Neural crest cell (in vitro differentiated cells): ENCODE measurements around the gene ENTPD1. TPM values are rescaled to one million over a fixed set of nuclear protein-coding genes. Genes with fewer than 3 reads are reported as not detected.

Experiments used
- DNase-seq: peaks from one replicate; pipeline ENCODE4 v3.0.0; 2021; ENCODE audit warnings: low read depth, mixed read lengths, low spot score
- H3K27ac Mint-ChIP-seq: one replicate; pipeline ENCODE4 v1.8.0; 2021; ENCODE audit warnings: mild to moderate bottlenecking, mixed read lengths; ENCODE audit not compliant: unreplicated experiment
- H3K27me3 Mint-ChIP-seq: 2 replicates; pipeline ENCODE4 v1.8.0; 2021; ENCODE audit warnings: low read depth, mild to moderate bottlenecking, mixed read lengths
- H3K36me3 Mint-ChIP-seq: 2 replicates; pipeline ENCODE4 v1.8.0; 2021; ENCODE audit warnings: low read depth, mild to moderate bottlenecking, mixed read lengths
- H3K4me1 Mint-ChIP-seq: 2 replicates; pipeline ENCODE4 v1.8.0; 2021; ENCODE audit warnings: mixed read lengths
- H3K4me3 Mint-ChIP-seq: one replicate; pipeline ENCODE4 v1.8.0; 2021; ENCODE audit warnings: mild to moderate bottlenecking, mixed read lengths
- H3K9me3 Mint-ChIP-seq: 2 replicates; pipeline ENCODE4 v1.8.0; 2021; ENCODE audit warnings: mixed read lengths
- total RNA-seq: library from RNA; stranded (reverse); gene quantifications from 2 replicates; pipeline ENCODE4 v1.2.1, GENCODE V29; 2021
- TF ChIP-seq, protein P1 (sequence below): fragments of 200-600 bp; sonication (generic); conservative IDR thresholded peaks from 2 replicates; pipeline ENCODE4 v1.5.0; 2021; ENCODE audit warnings: antibody characterized with exemption, mild to moderate bottlenecking

ENTPD1 gene
- total RNA-seq, 1 donor from 2014 or later, result 0.37 TPM

DNA sequence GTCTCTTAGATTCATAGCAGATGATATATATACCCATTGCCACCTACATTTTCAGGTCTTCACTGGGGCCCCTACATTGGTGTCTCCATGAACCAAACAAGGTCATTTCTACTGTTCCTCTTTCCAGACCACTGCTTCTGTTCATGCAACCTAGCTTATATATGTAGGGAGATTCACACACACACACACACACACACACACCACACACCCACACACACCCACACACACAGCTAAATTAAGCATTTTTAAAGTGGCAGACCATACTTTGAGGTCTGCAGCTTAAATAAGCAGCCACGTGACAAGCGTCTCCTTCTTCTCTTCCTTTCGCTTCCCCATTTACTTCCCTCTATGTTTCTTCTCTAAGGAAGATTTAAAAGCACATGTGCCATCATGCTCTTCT is 81.8 kb downstream of the ENTPD1 start:
- TF ChIP-seq, protein P1, sequence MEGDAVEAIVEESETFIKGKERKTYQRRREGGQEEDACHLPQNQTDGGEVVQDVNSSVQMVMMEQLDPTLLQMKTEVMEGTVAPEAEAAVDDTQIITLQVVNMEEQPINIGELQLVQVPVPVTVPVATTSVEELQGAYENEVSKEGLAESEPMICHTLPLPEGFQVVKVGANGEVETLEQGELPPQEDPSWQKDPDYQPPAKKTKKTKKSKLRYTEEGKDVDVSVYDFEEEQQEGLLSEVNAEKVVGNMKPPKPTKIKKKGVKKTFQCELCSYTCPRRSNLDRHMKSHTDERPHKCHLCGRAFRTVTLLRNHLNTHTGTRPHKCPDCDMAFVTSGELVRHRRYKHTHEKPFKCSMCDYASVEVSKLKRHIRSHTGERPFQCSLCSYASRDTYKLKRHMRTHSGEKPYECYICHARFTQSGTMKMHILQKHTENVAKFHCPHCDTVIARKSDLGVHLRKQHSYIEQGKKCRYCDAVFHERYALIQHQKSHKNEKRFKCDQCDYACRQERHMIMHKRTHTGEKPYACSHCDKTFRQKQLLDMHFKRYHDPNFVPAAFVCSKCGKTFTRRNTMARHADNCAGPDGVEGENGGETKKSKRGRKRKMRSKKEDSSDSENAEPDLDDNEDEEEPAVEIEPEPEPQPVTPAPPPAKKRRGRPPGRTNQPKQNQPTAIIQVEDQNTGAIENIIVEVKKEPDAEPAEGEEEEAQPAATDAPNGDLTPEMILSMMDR, result no peak
- DNase-seq, result no peak
- Mint-ChIP-seq H3K9me3 (no peaks in the 10 kb centered on the region), H3K27me3 (no peaks in the 10 kb centered on the region), H3K4me3 (no peak overlapping the region), H3K36me3 (no peaks in the 10 kb centered on the region), H3K27ac (no peak overlapping the region), H3K4me1 (no peaks in the 10 kb centered on the region)

DNA sequence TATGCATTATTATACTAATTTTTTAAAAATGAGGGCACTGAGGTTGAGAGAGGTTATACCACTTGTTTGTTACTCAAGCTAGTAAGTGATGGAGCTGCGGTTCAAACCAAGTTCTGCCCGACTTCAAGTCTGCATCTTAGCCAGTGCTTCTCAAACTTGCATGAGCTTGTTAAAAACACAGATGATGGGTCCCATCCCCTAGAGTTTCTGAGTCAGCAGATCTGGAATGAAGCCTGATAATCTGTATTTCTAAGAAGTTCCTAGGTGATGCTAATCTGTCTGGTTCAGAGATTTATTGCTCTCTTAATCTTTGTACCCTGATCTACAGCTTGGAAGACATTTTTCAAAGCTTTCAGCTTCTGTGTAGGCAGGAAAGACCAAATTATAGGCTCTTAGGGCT is 84.2 kb downstream of the ENTPD1 start:
- no peak for DNase-seq
- Mint-ChIP-seq H3K9me3 (no peaks in the 10 kb centered on the region), H3K27ac (no peak overlapping the region), H3K36me3 (no peaks in the 10 kb centered on the region), H3K4me3 (no peak overlapping the region), H3K27me3 (peaks cover 6% of the 10 kb centered on the region), H3K4me1 (no peaks in the 10 kb centered on the region)
- TF ChIP-seq, protein P1, result no peak

DNA sequence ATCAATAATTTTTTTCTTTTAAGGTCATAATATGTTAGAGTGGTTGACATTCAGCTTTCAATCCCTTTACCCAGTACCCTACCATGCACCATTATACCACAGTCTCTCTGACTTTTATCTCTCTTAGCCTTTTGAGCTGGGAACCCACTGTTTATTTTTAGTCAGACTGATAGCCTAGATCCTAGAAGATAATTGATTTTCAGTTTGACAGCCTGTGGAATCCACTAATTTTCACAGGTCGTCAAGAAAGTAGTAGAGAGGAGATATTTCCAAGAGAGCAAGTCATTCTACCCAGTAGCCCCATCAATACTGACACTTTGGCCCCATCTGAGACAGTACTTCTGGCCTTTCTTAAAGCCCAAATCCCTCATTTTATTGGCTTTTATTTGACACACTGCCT is 84.7 kb downstream of the ENTPD1 start:
- H3K4me1 Mint-ChIP-seq, result no peaks in the 10 kb centered on the region
- H3K4me3 Mint-ChIP-seq, result no peak overlapping the region
- H3K27ac Mint-ChIP-seq, result no peak overlapping the region
- H3K27me3 Mint-ChIP-seq, result peaks cover 6% of the 10 kb centered on the region
- no peaks in the 10 kb centered on the region for H3K36me3 Mint-ChIP-seq
- no peak for DNase-seq
- TF ChIP-seq, protein P1, result no peak
- H3K9me3 Mint-ChIP-seq, result no peaks in the 10 kb centered on the region

DNA sequence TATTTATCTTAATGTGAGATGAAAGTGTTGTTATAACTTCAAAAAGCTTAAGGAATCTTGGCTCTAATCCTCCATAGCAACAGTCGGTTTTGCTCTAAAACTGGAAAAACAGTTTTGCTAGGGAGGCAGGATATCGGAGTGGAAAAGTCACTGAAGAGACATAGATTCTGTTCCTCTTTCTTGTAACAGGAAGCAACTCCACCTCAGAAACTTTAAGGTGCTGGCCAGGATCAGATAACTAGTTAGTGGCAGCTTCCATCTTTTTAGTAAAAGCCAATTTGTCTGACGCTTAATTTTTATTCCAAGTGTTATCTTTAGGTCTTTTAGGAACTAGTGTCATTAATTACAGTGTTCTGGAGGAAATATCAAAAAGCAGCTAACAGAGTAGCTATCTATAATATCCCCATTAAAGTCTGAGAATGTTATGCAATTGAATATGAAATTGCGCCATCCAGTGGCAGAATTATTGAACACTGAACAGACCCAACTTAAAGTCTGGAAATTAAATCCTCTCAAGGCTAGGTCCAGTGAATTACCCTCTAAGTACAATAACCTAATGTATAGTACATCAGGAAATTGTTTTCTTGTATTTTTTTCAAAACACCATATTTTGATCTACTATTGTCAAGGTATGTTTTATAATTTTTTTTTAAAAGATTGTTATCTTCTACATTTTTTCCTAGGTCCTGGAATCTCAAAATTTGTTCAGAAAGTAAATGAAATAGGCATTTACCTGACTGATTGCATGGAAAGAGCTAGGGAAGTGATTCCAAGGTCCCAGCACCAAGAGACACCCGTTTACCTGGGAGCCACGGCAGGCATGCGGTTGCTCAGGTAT is 85.9 kb downstream of the ENTPD1 start:
- Mint-ChIP-seq H3K4me3 (no peak overlapping the region), H3K9me3 (no peaks in the 10 kb centered on the region), H3K36me3 (no peaks in the 10 kb centered on the region), H3K27me3 (peaks cover 6% of the 10 kb centered on the region), H3K4me1 (no peaks in the 10 kb centered on the region), H3K27ac (no peak overlapping the region)
- TF ChIP-seq, protein P1, result peak; percentile 85
- peak; percentile 51 for DNase-seq

DNA sequence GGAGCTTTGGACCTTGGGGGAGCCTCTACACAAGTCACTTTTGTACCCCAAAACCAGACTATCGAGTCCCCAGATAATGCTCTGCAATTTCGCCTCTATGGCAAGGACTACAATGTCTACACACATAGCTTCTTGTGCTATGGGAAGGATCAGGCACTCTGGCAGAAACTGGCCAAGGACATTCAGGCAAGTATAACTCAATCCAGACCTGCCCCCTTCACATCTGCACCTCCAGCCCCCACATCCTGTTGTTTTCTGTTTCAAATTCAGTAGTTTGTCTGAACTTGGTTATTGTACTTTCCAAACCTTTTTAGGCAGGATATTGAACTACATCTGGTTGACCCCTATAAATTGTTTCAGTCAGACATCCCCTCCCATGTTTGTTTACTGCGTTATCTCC is 89.4 kb downstream of the ENTPD1 start:
- Mint-ChIP-seq H3K27ac (no peak overlapping the region), H3K27me3 (peaks cover 6% of the 10 kb centered on the region), H3K4me3 (no peak overlapping the region), H3K36me3 (no peaks in the 10 kb centered on the region), H3K9me3 (no peaks in the 10 kb centered on the region), H3K4me1 (no peaks in the 10 kb centered on the region)
- TF ChIP-seq, protein P1, result no peak
- DNase-seq, result no peak
